Fibroblast of the aortic adventitia (primary cell): ENCODE measurements around the gene CDKN2D. TPM values are rescaled to one million over a fixed set of nuclear protein-coding genes. Genes with fewer than 3 reads are reported as not detected.

ENCODE experiments used
- DNase-seq: peaks from one replicate; pipeline ENCODE4 v3.0.0-alpha.2; 2010; ENCODE audit warnings: low read depth
- H3K4me3 ChIP-seq: 2 replicates; pipeline ENCODE4 v1.5.1; 2011; ENCODE audit warnings: low read depth, mild to moderate bottlenecking, control low read depth, low read length, moderate library complexity
- small RNA-seq: library from RNA; depleted of rRNA; stranded (forward); fragments of <200 nt; gene quantifications from one replicate; pipeline ENCODE3, GENCODE V24; 2012
- total RNA-seq: library from RNA; depleted of rRNA; stranded (reverse); fragments of >200 nt; gene quantifications from 2 replicates; pipeline ENCODE4 v1.2.3, GENCODE V29; 2012; ENCODE audit warnings: low replicate concordance
- TF ChIP-seq, protein P1 (sequence below): IDR thresholded peaks from 2 replicates; pipeline ENCODE4 v1.5.1; 2011; ENCODE audit warnings: mild to moderate bottlenecking, low read length, control low read depth, inconsistent platforms; ENCODE audit not compliant: insufficient read depth

The CDKN2D gene
- total RNA-seq, 1 donor, result 9.2 TPM

DNA sequence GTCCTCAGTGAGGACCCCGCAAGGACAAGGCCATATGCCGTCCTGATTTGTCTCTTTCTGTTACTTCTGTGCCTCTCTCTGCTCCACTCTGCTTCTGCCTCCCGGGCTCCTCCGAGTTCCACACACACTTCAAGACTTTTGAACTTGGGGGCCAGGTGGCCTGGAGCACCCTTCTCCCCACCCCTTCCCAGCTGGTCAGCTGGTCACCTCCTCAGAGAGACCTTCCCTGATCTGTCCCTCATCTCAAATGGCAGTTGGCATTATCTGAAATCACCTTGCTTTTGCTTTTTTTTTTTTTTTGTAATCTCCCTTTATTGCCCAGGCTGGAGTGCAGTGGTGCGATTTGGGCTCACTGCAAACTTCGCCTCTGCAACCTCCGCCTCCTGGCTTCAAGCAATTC is 49.4 kb downstream of the CDKN2D start:
- TF ChIP-seq, protein P1, sequence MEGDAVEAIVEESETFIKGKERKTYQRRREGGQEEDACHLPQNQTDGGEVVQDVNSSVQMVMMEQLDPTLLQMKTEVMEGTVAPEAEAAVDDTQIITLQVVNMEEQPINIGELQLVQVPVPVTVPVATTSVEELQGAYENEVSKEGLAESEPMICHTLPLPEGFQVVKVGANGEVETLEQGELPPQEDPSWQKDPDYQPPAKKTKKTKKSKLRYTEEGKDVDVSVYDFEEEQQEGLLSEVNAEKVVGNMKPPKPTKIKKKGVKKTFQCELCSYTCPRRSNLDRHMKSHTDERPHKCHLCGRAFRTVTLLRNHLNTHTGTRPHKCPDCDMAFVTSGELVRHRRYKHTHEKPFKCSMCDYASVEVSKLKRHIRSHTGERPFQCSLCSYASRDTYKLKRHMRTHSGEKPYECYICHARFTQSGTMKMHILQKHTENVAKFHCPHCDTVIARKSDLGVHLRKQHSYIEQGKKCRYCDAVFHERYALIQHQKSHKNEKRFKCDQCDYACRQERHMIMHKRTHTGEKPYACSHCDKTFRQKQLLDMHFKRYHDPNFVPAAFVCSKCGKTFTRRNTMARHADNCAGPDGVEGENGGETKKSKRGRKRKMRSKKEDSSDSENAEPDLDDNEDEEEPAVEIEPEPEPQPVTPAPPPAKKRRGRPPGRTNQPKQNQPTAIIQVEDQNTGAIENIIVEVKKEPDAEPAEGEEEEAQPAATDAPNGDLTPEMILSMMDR, result no peak
- H3K4me3 ChIP-seq, result no peak overlapping the region
- DNase-seq, result no peak

GRCh38 chr19:10518444-10519361 is 50.1 kb downstream of the CDKN2D start:
- no peak for DNase-seq
- TF ChIP-seq, protein P1, result no peak
- H3K4me3 ChIP-seq, result no peak overlapping the region

- no peak for DNase-seq
- H3K4me3 ChIP-seq, result peak overlapping the region; percentile 33
- TF ChIP-seq, protein P1, result no peak
These were observed 50.9 kb downstream of the CDKN2D start for GRCh38 chr19:10517760-10518443.

DNA sequence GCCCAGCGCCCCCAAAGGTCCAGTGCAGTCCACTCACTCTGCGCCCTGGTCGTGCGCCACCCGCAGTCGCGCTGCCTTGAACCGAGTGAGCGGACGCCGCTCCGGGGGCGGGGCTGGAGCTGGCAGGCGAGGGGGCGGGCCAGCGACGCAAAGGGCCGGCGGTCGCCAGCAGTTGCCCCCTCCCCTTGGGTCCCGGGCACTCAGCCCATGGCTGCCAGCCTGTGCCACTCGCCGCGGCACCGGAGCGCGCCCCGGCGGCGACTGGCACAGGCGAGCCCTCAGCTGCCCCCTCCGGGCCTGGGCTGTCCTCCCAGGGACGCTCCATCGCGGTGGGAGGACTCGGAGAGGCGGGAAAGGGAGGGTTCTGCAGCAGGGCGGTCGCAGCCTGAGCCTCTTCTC is 51.4 kb downstream of the CDKN2D start, which contains the start of gene S1PR5:
TSS of gene S1PR5 (minus strand) at position 87 of the 399 bp plus-strand sequence. CDS start 2,436 bp downstream, outside the sequence.
- TF ChIP-seq, protein P1, result no peak
- peak within 1 kb of the TSS; percentile 33 for H3K4me3 ChIP-seq
- DNase-seq, result no peak

DNA sequence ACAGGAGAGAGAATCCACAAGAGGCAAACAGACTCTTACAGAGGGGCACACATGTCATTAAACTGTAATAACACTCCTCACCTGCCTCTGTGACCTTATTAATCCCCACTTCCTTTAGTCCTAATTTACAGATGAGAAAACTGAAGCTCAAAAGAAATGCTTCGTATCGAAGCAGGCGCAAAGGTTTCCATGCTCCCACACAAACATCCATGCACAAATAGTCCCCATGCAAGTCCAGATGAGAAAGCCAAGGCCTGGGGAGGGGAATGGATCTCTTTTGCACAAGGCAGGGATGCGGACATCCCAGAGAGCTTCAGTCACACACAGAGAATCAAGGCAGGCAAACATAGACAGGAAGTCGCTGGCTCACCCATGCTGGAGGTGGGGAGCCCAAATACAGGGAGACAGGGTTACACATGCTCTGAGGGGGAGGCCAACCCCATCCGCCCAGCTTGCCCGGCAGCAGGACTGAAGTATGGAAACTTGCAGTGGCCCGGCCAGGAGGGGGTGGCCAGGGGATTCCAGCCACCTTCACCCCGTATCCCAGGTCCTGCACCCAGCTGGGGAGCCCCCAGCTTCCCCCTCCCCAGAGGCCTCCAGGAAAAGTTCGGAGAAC is 52.0 kb downstream of the CDKN2D start:
- H3K4me3 ChIP-seq, result peak overlapping the region; percentile 22
- DNase-seq, result no peak
- TF ChIP-seq, protein P1, result no peak

Small RNAs within 50 kb of the gene (small RNA-seq; reads per million reads assigned to genes)
- gene MIR1238 (not detected), gene RNU7-140P (not detected)

Other genes starting within 250 kb of the CDKN2D start
- 6.5 and 12.0 TPM in 2 replicates for gene RAVER1, start 235.4 kb downstream of the CDKN2D start, total RNA-seq
- 1.3 and 8.5 TPM in 2 replicates for gene ICAM3, start 229.4 kb downstream of the CDKN2D start, total RNA-seq
- gene TYK2, start 188.4 kb downstream of the CDKN2D start, total RNA-seq, result 25.7 and 51.5 TPM in 2 replicates
- gene CDC37, start 165.4 kb downstream of the CDKN2D start, total RNA-seq, result 60.5 and 151 TPM in 2 replicates
- gene PDE4A, start 148.4 kb downstream of the CDKN2D start, total RNA-seq, result 1.8 and 7.0 TPM in 2 replicates
- gene KEAP1, start 65.6 kb downstream of the CDKN2D start, total RNA-seq, result 62.5 and 130 TPM in 2 replicates
- gene S1PR5, start 51.5 kb downstream of the CDKN2D start, total RNA-seq, result 0.27 and 0.41 TPM in 2 replicates
- gene ATG4D, start 25.1 kb downstream of the CDKN2D start, total RNA-seq, result 6.3 and 11.4 TPM in 2 replicates
- gene KRI1, start 3.0 kb downstream of the CDKN2D start, total RNA-seq, result 11.1 and 25.0 TPM in 2 replicates
- not detected in 2 replicates for gene AP1M2, start 18.3 kb upstream of the CDKN2D start, total RNA-seq
- 48.2 and 71.2 TPM in 2 replicates for gene SLC44A2, start 56.6 kb upstream of the CDKN2D start, total RNA-seq
- gene ILF3, start 85.4 kb upstream of the CDKN2D start, total RNA-seq, result 68.3 and 119 TPM in 2 replicates
- gene QTRT1, start 132.5 kb upstream of the CDKN2D start, total RNA-seq, result 17.7 and 21.1 TPM in 2 replicates
- 44.6 and 83.2 TPM in 2 replicates for gene DNM2, start 149.1 kb upstream of the CDKN2D start, total RNA-seq